GM23248 (cell line): ENCODE results near the gene ETV6. TPM values are rescaled to one million over a fixed set of nuclear protein-coding genes. Genes with fewer than 3 reads are reported as not detected.

Experiments
- DNase-seq: peaks from one replicate; pipeline ENCODE4 v3.0.0-alpha.2; 2015
- H2AFZ ChIP-seq: fragments of 200-600 bp; sonication (generic); 2 replicates; pipeline ENCODE4 v1.6.1; 2016; ENCODE audit warnings: antibody characterized with exemption
- H3F3A ChIP-seq: fragments of 200-600 bp; sonication (generic); 2 replicates; pipeline ENCODE4 v1.6.1; 2016; ENCODE audit warnings: mild to moderate bottlenecking, antibody characterized with exemption, mixed run types; ENCODE audit not compliant: insufficient read depth
- H3K27ac ChIP-seq: fragments of 200-600 bp; sonication (generic); 2 replicates; pipeline ENCODE4 v1.5.1; 2016; ENCODE audit warnings: mild to moderate bottlenecking
- H3K27me3 ChIP-seq: fragments of 200-600 bp; sonication (generic); replicated peaks from 2 replicates; pipeline ENCODE4 v1.6.1; 2016; ENCODE audit warnings: mild to moderate bottlenecking; ENCODE audit not compliant: insufficient read depth
- H3K36me3 ChIP-seq: fragments of 200-600 bp; sonication (generic); 2 replicates; pipeline ENCODE4 v1.6.1; 2016; ENCODE audit warnings: low read depth, mild to moderate bottlenecking
- H3K4me1 ChIP-seq: fragments of 200-600 bp; sonication (generic); 2 replicates; pipeline ENCODE4 v1.6.1; 2016; ENCODE audit warnings: mild to moderate bottlenecking; ENCODE audit not compliant: insufficient read depth
- H3K4me2 ChIP-seq: fragments of 200-600 bp; sonication (generic); one replicate; pipeline ENCODE4 v1.6.1; 2016; ENCODE audit warnings: mild to moderate bottlenecking; ENCODE audit not compliant: unreplicated experiment
- H3K4me3 ChIP-seq: fragments of 200-600 bp; sonication (generic); 2 replicates; pipeline ENCODE4 v1.5.1; 2016; ENCODE audit warnings: mild to moderate bottlenecking
- H3K79me2 ChIP-seq: fragments of 200-600 bp; sonication (generic); 2 replicates; pipeline ENCODE4 v1.6.1; 2016; ENCODE audit warnings: mild to moderate bottlenecking; ENCODE audit not compliant: insufficient read depth
- H3K9ac ChIP-seq: fragments of 200-600 bp; sonication (generic); 2 replicates; pipeline ENCODE4 v1.6.1; 2016; ENCODE audit warnings: mild to moderate bottlenecking
- H3K9me2 ChIP-seq: fragments of 200-600 bp; sonication (generic); 2 replicates; pipeline ENCODE4 v1.6.1; 2016; ENCODE audit warnings: mixed run types, mild to moderate bottlenecking, moderate library complexity; ENCODE audit not compliant: insufficient read depth
- H3K9me3 ChIP-seq: fragments of 200-600 bp; sonication (generic); one replicate; pipeline ENCODE4 v1.6.1; 2017; ENCODE audit warnings: low read depth
- H4K20me1 ChIP-seq: fragments of 200-600 bp; sonication (generic); 2 replicates; pipeline ENCODE4 v1.6.0; 2016; ENCODE audit not compliant: insufficient read depth
- EZH2 ChIP-seq: fragments of 200-600 bp; sonication (generic); IDR thresholded peaks from 2 replicates; pipeline ENCODE4 v1.6.1; 2018; ENCODE audit warnings: antibody characterized with exemption, mild to moderate bottlenecking; ENCODE audit not compliant: insufficient read depth, poor library complexity, severe bottlenecking
- EZH2phosphoT487 ChIP-seq: fragments of 200-600 bp; sonication (generic); IDR thresholded peaks from 2 replicates; pipeline ENCODE4 v1.6.1; 2018; ENCODE audit warnings: antibody characterized with exemption, moderate library complexity, mild to moderate bottlenecking, low read depth; ENCODE audit not compliant: insufficient read depth
- WGBS, 2 experiments: methylation state at CpG; one replicate each; pipeline ENCODE4 v1.1.6; 2015 to 2017; ENCODE audit warnings: low lambda C conversion rate in 2 of 2, low coverage in 1 of 2; ENCODE audit errors: missing lambda C conversion rate in 2 of 2; 5-methylcytosine and 5-hydroxymethylcytosine counted together
- in situ Hi-C: fragments of 300-500 bp; cut with MboI; formaldehyde crosslinking; loops from 2 replicates; pipeline ENCODE4 v1.15.0; 2020
- polyA plus RNA-seq: library from polyadenylated mRNA; unstranded; fragments of >200 nt; fragmentation: Nextera tagmentation; extraction: Ambion mirVana; gene quantifications from 2 replicates; pipeline ENCODE4 v1.2.1, GENCODE V29; 2016
- total RNA-seq: library from RNA; depleted of rRNA; stranded (reverse); fragments of >200 nt; shearing (Covaris generic); gene quantifications from 2 replicates; pipeline ENCODE4 v1.2.3, GENCODE V29; 2014

Gene ETV6
- total and polyA plus RNA-seq, 2 experiments from 2014 or later: 2.5 to 10.4 TPM

- peaks cover 33% of the 10 kb centered on the region for H3K4me1 ChIP-seq
- H3K4me2 ChIP-seq: peak overlapping the region; percentile 56
- H3K9me2 ChIP-seq: no peaks in the 10 kb centered on the region
- H3K79me2 ChIP-seq: peaks cover 89% of the 10 kb centered on the region
- H3K36me3 ChIP-seq: no peaks in the 10 kb centered on the region
- no peak for TF ChIP-seq EZH2phosphoT487
- TF ChIP-seq EZH2: no peak
- WGBS, 2 experiments: 6 to 8% methylated on average over 3 of the region's 3 CpGs
- H3K27ac ChIP-seq: peak overlapping the region; percentile 88
- H3K9ac ChIP-seq: peak overlapping the region; percentile 65
- no peaks in the 10 kb centered on the region for H4K20me1 ChIP-seq
- H3K9me3 ChIP-seq: no peaks in the 10 kb centered on the region
- in situ Hi-C loops: no loop called here
- H3K27me3 ChIP-seq: no peaks in the 10 kb centered on the region
- H3K4me3 ChIP-seq: 0 out of 2 replicates have a peak overlapping the region, but pooled peaks have one; percentile 30
- peaks cover 37% of the 10 kb centered on the region for H3F3A ChIP-seq
- no peak overlapping the region for H2AFZ ChIP-seq
- peak; percentile 90 for DNase-seq
Observed at GRCh38 chr12:11697670-11698387, 48.4 kb downstream of the ETV6 start.

- Histone ChIP-seq H3K36me3 (no peaks in the 10 kb centered on the region), H3K4me3 (no peak overlapping the region), H3K9ac (no peak overlapping the region), H3K27me3 (no peaks in the 10 kb centered on the region), H3K9me3 (no peaks in the 10 kb centered on the region), H3K79me2 (peaks cover 90% of the 10 kb centered on the region), H3K9me2 (no peaks in the 10 kb centered on the region), H2AFZ (no peak overlapping the region), H3K4me2 (no peak overlapping the region), H3K27ac (peak overlapping the region; percentile 88), H3F3A (peaks cover 37% of the 10 kb centered on the region), H3K4me1 (peaks cover 33% of the 10 kb centered on the region), H4K20me1 (no peaks in the 10 kb centered on the region)
- in situ Hi-C loops: no loop called here
- WGBS, 2 experiments: 98 to 100% methylated on average over 2 of the region's 2 CpGs
- DNase-seq: no peak
- no peak for TF ChIP-seq EZH2phosphoT487
- TF ChIP-seq EZH2: no peak
Observed at GRCh38 chr12:11698729-11699128, 49.3 kb downstream of the ETV6 start.

GRCh38 chr12:11701433-11701832 lies 52.0 kb downstream of the ETV6 start:
- H3K9ac ChIP-seq: no peak overlapping the region
- peaks cover 46% of the 10 kb centered on the region for H3F3A ChIP-seq
- no peaks in the 10 kb centered on the region for H3K27me3 ChIP-seq
- WGBS, 2 experiments: 80 to 81% methylated on average over 6 of the region's 6 CpGs
- H2AFZ ChIP-seq: no peak overlapping the region
- no peak overlapping the region for H3K27ac ChIP-seq
- no peaks in the 10 kb centered on the region for H3K9me3 ChIP-seq
- no peak for DNase-seq
- no peaks in the 10 kb centered on the region for H3K9me2 ChIP-seq
- H3K36me3 ChIP-seq: no peaks in the 10 kb centered on the region
- in situ Hi-C loops: loop anchor here (10.0 kb wide), 1 partner anchor 57 kb away; the partner anchor contains the start of gene ETV6
- H3K4me2 ChIP-seq: no peak overlapping the region
- H3K79me2 ChIP-seq: peaks cover 85% of the 10 kb centered on the region
- H4K20me1 ChIP-seq: no peaks in the 10 kb centered on the region
- no peak overlapping the region for H3K4me3 ChIP-seq
- peaks cover 39% of the 10 kb centered on the region for H3K4me1 ChIP-seq
- TF ChIP-seq EZH2 (no peak), EZH2phosphoT487 (no peak)

- no peaks in the 10 kb centered on the region for H3K9me3 ChIP-seq
- in situ Hi-C loops: loop anchor here (10.0 kb wide), 1 partner anchor 58 kb away; the partner anchor contains the start of gene ETV6
- peaks cover 35% of the 10 kb centered on the region for H3F3A ChIP-seq
- H3K4me2 ChIP-seq: no peak overlapping the region
- TF ChIP-seq EZH2 (no peak), EZH2phosphoT487 (no peak)
- no peaks in the 10 kb centered on the region for H4K20me1 ChIP-seq
- no peaks in the 10 kb centered on the region for H3K27me3 ChIP-seq
- 90 to 94% methylated on average over 5 of the region's 5 CpGs for WGBS, 2 experiments
- peaks cover 91% of the 10 kb centered on the region for H3K79me2 ChIP-seq
- H3K4me3 ChIP-seq: no peak overlapping the region
- H3K27ac ChIP-seq: no peak overlapping the region
- H3K9ac ChIP-seq: no peak overlapping the region
- no peak overlapping the region for H2AFZ ChIP-seq
- no peak for DNase-seq
- peaks cover 27% of the 10 kb centered on the region for H3K4me1 ChIP-seq
- no peaks in the 10 kb centered on the region for H3K9me2 ChIP-seq
- no peaks in the 10 kb centered on the region for H3K36me3 ChIP-seq
Observed at GRCh38 chr12:11702959-11703358, 53.5 kb downstream of the ETV6 start.
